ENCODE data around the gene COPZ2. TPM values are rescaled to one million over a fixed set of nuclear protein-coding genes. Genes with fewer than 3 reads are reported as not detected.

COPZ2 gene
- total and polyA plus RNA-seq, 9 of the 15 experiments (the other 6 are each of a cell fraction or from before 2014, with no cell fraction given), result 0.22 to 0.49 TPM; not detected in 7

DNA sequence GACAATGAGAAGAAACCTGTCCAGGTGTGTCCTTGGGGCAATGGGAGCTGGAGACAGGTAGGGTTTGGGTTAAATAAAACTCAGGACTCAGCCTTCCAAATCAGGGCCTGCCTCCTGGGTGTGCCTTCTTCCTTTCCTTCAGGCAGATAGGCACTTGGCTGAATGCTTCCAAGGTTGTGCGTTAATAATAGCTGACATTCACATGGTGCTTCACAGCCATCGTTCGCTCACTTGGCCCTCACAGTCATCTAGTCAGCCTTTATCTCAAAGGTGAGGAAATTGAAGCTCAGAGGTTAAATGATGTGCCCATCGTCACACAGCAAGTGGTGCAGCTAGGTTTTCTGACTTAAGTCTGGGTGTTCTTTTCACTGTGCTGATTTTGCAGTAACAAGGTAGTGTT, 20.0 kb upstream of the COPZ2 start:
- H4K20me1 ChIP-seq (replicated peaks; ENCODE audit: control insufficient read depth, insufficient read depth, low read length), result peaks cover 20% of the 10 kb centered on the region
- H3K4me1 ChIP-seq (replicated peaks in 1 of 2; ENCODE audit: control insufficient read depth in 2 of 2, insufficient read depth in 2 of 2, low read length in 2 of 2), result peaks cover 36 to 38% of the 10 kb centered on the region in 2 experiments
- ChIA-PET CTCF (ENCODE audit: low intra/inter-chr PET ratio) (no interaction called here), POLR2A (interaction anchor here (0.7 to 6.5 kb wide), 8 partner anchors 9 to 1296 kb away, joined by 3 to 74 read pairs (median 5); partner anchors contain the start of gene NFE2L1)
- H3K79me2 ChIP-seq (ENCODE audit: control insufficient read depth, insufficient read depth, low read length), result peaks cover 42% of the 10 kb centered on the region
- no peak overlapping the region for H3K4me2 ChIP-seq (ENCODE audit: insufficient read depth, low read length)
- DNase-seq (ENCODE audit: extremely low read depth in 1 of 4, low spot score in 3 of 4) (no peak), FAIRE-seq (no peak), ATAC-seq (no peak)
- peaks cover 12% of the 10 kb centered on the region for H3K9me1 ChIP-seq (ENCODE audit: control insufficient read depth, insufficient read depth, low read length)
- no peak overlapping the region for H2AFZ ChIP-seq (ENCODE audit: low read depth, low read length)
- no peaks in the 10 kb centered on the region for H3K9me3 ChIP-seq (replicated peaks; ENCODE audit: control insufficient read depth, insufficient read depth, low read depth, low read length)
- no peak overlapping the region for H3K4me3 ChIP-seq
- H3K9ac ChIP-seq (ENCODE audit: insufficient read depth in 1 of 2, low read depth in 2 of 2, low read length in 2 of 2), result no peak overlapping the region
- 95% methylated on average over 4 of the region's 4 CpGs for WGBS (ENCODE audit: insufficient coverage, low coverage, missing lambda C conversion rate)
- BruUV-seq (replicated peaks), result no TSS peak
- in situ Hi-C loops (cut with MboI) (no loop called here), intact Hi-C loops (cut with micrococcal nuclease) (no loop called here)
- no peak overlapping the region; the same call in 2 of the 3 replicates for H3K27ac ChIP-seq (ENCODE audit: extremely low read depth, low read depth, low read length)
- peaks cover 90% of the 10 kb centered on the region for H3K36me3 ChIP-seq (ENCODE audit: control insufficient read depth, insufficient read depth, low read length)
- H3K27me3 ChIP-seq (ENCODE audit: control insufficient read depth in 2 of 2, insufficient read depth in 2 of 2, low read length in 2 of 2), result no peaks in the 10 kb centered on the region
- no peak for TF ChIP-seq ZNF764 (CRISPR knock-in tag; IDR thresholded peaks at IDR 0.05; ENCODE audit: low read depth)
- no peak for TF ChIP-seq ZNF184 (CRISPR knock-in tag; IDR thresholded peaks at IDR 0.05)
- TF ChIP-seq MAZ (CRISPR knock-in tag; conservative IDR thresholded peaks at IDR 0.05 in 1 of 2, IDR thresholded peaks at IDR 0.05 in 1 of 2), result no peak
- TF ChIP-seq, protein P1, sequence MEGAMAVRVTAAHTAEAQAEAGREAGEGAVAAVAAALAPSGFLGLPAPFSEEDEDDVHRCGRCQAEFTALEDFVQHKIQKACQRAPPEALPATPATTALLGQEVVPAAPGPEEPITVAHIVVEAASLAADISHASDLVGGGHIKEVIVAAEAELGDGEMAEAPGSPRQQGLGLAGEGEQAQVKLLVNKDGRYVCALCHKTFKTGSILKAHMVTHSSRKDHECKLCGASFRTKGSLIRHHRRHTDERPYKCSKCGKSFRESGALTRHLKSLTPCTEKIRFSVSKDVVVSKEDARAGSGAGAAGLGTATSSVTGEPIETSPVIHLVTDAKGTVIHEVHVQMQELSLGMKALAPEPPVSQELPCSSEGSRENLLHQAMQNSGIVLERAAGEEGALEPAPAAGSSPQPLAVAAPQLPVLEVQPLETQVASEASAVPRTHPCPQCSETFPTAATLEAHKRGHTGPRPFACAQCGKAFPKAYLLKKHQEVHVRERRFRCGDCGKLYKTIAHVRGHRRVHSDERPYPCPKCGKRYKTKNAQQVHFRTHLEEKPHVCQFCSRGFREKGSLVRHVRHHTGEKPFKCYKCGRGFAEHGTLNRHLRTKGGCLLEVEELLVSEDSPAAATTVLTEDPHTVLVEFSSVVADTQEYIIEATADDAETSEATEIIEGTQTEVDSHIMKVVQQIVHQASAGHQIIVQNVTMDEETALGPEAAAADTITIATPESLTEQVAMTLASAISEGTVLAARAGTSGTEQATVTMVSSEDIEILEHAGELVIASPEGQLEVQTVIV (CRISPR knock-in tag; IDR thresholded peaks at IDR 0.05; ENCODE audit: borderline replicate concordance), result no peak
- TF ChIP-seq, protein P2, sequence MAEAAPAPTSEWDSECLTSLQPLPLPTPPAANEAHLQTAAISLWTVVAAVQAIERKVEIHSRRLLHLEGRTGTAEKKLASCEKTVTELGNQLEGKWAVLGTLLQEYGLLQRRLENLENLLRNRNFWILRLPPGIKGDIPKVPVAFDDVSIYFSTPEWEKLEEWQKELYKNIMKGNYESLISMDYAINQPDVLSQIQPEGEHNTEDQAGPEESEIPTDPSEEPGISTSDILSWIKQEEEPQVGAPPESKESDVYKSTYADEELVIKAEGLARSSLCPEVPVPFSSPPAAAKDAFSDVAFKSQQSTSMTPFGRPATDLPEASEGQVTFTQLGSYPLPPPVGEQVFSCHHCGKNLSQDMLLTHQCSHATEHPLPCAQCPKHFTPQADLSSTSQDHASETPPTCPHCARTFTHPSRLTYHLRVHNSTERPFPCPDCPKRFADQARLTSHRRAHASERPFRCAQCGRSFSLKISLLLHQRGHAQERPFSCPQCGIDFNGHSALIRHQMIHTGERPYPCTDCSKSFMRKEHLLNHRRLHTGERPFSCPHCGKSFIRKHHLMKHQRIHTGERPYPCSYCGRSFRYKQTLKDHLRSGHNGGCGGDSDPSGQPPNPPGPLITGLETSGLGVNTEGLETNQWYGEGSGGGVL (CRISPR knock-in tag; IDR thresholded peaks at IDR 0.05), result no peak
- TF ChIP-seq, protein P3, sequence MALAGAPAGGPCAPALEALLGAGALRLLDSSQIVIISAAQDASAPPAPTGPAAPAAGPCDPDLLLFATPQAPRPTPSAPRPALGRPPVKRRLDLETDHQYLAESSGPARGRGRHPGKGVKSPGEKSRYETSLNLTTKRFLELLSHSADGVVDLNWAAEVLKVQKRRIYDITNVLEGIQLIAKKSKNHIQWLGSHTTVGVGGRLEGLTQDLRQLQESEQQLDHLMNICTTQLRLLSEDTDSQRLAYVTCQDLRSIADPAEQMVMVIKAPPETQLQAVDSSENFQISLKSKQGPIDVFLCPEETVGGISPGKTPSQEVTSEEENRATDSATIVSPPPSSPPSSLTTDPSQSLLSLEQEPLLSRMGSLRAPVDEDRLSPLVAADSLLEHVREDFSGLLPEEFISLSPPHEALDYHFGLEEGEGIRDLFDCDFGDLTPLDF (CRISPR knock-in tag; IDR thresholded peaks at IDR 0.05), result no peak
- TF ChIP-seq, protein P4, sequence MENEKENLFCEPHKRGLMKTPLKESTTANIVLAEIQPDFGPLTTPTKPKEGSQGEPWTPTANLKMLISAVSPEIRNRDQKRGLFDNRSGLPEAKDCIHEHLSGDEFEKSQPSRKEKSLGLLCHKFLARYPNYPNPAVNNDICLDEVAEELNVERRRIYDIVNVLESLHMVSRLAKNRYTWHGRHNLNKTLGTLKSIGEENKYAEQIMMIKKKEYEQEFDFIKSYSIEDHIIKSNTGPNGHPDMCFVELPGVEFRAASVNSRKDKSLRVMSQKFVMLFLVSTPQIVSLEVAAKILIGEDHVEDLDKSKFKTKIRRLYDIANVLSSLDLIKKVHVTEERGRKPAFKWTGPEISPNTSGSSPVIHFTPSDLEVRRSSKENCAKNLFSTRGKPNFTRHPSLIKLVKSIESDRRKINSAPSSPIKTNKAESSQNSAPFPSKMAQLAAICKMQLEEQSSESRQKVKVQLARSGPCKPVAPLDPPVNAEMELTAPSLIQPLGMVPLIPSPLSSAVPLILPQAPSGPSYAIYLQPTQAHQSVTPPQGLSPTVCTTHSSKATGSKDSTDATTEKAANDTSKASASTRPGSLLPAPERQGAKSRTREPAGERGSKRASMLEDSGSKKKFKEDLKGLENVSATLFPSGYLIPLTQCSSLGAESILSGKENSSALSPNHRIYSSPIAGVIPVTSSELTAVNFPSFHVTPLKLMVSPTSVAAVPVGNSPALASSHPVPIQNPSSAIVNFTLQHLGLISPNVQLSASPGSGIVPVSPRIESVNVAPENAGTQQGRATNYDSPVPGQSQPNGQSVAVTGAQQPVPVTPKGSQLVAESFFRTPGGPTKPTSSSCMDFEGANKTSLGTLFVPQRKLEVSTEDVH (IDR thresholded peaks at IDR 0.05; ENCODE audit: low read depth, partially characterized antibody), result no peak
- TF ChIP-seq, protein P5, sequence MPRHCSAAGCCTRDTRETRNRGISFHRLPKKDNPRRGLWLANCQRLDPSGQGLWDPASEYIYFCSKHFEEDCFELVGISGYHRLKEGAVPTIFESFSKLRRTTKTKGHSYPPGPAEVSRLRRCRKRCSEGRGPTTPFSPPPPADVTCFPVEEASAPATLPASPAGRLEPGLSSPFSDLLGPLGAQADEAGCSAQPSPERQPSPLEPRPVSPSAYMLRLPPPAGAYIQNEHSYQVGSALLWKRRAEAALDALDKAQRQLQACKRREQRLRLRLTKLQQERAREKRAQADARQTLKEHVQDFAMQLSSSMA (CRISPR knock-in tag; IDR thresholded peaks at IDR 0.05), result no peak
- no peak for TF ChIP-seq MTA3 (IDR thresholded peaks at IDR 0.05; ENCODE audit: borderline replicate concordance)
- TF ChIP-seq, protein P6, sequence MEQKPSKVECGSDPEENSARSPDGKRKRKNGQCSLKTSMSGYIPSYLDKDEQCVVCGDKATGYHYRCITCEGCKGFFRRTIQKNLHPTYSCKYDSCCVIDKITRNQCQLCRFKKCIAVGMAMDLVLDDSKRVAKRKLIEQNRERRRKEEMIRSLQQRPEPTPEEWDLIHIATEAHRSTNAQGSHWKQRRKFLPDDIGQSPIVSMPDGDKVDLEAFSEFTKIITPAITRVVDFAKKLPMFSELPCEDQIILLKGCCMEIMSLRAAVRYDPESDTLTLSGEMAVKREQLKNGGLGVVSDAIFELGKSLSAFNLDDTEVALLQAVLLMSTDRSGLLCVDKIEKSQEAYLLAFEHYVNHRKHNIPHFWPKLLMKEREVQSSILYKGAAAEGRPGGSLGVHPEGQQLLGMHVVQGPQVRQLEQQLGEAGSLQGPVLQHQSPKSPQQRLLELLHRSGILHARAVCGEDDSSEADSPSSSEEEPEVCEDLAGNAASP (IDR thresholded peaks at IDR 0.05), result no peak
- no peak for TF ChIP-seq ZNF445 (CRISPR knock-in tag; IDR thresholded peaks at IDR 0.05; ENCODE audit: low read depth)

All from K562 (cell line).